HG03139 (cell line): Measurements from ENCODE around the gene CD1E.
"Not testable (repeated sequence)": the region's sequence is repeated elsewhere in the genome, so short reads cannot be mapped to it uniquely, and the experiment has no call there.

Experiments used
- ATAC-seq: cut with Tn5 transposase; IDR thresholded peaks from one replicate; pipeline ENCODE4 v1.9.1; 2021; ENCODE audit not compliant: unreplicated experiment

CD1E gene

DNA sequence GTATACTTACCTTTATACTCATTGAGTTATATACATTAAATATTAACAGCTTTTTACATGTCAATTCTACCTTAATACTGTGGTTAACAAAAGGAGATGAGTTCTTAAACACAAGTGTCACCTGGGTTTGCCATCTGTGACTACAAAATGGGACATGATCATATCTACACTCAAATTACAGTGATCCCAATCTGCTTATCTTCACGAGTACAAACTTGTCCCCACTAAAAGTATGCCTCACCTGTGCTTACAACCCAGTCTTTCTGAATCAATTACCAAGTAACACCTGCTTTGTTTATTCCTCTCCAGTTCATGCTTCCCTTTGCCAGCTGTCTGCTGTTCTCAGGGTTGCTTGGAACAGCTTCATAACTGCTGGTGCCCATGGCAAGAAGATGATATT lies 8.8 kb downstream of the CD1E start:
- ATAC-seq: no peak

DNA sequence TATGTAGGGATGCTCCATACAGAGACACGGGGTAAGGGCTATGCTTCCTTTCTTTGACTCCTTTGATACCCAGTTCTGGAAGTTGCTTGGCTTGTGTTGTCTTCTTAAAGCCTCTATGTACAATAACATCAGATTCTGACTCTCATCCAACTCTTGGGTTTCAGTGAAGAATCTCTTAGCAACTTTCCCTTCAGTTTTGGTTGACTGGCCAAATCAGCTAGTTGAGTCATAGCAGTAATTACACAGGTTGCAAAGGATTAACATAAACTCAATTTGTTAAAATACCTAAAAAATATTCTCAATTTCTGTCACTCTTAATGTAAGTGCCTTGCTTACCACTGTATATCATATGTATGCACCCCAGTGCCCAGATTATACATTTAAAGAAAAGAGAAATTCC lies 9.2 kb downstream of the CD1E start:
- no peak for ATAC-seq

GRCh38 chr1:158366783-158367182 lies 13.1 kb downstream of the CD1E start:
- no peak for ATAC-seq

DNA sequence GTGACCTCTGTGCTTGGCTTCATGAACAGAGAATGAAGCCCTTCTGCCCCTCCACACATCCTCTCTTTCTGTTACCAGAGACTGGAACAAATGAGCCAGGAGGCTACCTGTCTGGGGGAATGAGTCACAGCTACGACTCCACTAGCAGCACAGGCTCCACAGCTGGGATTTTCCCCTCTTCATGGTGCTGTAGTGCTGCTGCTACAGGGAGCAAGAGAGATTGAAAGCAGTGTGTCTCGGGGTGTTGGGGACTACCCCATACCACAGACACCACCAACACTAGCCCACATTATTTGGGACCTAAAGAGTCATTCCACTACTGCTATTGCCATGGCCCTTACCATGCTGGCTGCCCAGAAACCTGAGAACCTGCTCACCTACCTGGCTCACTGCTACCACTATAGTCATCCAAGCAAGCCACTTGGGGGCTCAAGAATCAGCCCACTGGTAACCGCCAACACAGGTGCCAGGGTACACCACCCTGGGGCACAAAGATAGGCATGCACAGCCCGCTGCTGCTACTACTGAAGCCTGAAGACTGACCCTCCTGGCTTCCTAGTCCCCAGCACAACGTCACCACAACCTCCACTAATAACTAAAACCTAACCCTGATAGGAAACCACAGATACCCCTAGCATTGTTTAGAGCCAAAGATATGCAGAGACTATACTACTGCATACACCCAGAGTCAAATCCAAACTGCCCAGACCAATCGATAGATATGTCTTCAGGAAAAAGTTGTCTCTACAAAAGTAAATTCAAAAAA lies 17.7 kb downstream of the CD1E start:
- ATAC-seq: peak; percentile 94

GRCh38 chr1:158374101-158374500 lies 20.4 kb downstream of the CD1E start:
- ATAC-seq: not testable (repeated sequence)

GRCh38 chr1:158374860-158375259 lies 21.2 kb downstream of the CD1E start:
- no peak for ATAC-seq

- no peak for ATAC-seq
These were observed 36.6 kb downstream of the CD1E start for GRCh38 chr1:158390331-158390730.

GRCh38 chr1:158391099-158391498 lies 37.4 kb downstream of the CD1E start:
- no peak for ATAC-seq

DNA sequence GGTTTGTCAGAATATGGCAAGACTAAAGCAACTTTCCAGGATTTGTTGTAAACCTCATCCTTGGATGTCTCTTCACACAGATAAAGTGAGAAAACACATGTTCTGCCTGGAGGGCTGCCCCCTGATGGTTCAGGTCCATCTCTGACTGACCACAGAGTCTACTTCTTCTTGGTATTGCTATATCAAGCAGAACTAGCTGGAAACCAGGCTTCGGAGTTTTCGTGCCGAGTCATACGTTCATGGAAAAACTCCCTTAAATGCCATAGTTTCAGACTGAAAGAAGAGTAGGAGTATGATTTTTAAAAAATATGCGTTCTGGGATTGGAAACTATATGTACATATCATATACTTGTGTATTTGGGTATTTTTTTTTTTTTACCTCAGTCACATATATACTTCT lies 39.8 kb downstream of the CD1E start:
- no peak for ATAC-seq

DNA sequence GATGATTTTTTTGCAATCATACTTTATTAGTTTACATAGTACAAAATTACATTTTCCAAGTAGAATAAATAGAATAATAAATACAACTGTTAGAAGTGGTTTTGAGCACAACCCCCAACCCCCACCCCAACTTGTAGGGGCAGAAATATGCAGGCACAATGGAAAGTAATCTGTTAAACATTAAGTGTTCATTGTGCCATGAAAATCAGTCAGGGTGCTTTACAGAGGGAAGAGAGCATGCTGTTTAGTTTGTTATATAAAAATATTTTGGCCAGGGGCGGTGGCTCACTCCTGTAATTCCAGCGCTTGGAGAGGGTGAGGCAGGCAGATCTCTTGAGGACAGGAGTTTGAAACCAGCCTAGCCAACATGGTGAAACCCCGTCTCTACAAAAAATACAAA lies 43.0 kb downstream of the CD1E start:
- ATAC-seq: no peak

DNA sequence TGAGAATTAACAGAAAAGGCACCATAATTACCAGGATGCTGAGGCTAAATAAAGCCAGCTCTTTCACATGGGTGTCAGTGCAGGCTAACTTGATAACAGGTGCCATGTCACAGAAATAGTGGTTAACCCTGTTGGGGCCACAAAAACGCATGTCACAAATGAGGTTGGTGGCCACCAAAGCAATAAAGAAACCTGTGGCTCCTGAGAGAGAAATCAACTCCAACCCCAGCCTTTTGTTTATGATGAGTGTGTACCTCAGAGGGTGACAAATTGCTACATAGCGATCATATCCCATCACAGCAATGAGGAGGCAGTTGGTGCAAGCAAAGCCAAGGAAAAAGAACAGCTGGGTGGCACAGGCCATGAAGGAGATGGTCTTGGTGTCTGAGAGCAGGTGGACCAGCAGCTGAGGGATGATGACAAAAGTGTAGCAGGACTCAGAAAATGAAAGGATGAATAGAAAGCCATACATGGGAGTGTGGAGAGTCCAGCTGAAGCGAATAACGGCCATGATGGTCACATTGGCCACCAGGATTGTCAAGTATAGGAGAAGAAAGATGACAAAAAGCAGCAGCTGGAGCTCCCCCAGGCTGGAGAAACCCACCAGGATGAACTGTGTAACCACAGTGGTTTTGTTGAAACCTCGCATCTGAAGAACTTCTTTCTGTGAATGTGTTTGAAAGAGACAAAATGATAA lies 45.3 kb downstream of the CD1E start, which contains the start of gene OR10T2:
TSS of gene OR10T2 (minus strand) at position 649 of the 697 bp plus-strand sequence. CDS start at position 649, 0 bp downstream.
- ATAC-seq: no peak

DNA sequence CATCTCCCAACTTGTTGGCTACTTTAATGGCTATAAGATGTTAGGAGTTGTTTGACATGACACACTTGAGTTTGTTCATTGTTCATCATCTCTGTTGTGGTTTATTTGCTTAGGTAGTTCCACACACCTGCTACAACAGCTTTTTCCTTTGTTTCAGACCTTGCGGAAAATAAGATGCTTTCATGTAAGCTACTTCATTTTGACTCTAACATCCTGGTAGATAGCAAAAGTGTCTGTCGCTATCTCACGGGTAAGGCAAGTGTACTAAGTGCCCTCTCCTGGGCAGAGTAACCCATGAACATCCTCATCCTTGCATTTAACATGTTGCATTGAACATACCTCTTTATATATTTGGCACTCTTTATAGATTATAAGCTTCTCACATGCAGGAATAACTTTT lies 47.2 kb downstream of the CD1E start:
- no peak for ATAC-seq

DNA sequence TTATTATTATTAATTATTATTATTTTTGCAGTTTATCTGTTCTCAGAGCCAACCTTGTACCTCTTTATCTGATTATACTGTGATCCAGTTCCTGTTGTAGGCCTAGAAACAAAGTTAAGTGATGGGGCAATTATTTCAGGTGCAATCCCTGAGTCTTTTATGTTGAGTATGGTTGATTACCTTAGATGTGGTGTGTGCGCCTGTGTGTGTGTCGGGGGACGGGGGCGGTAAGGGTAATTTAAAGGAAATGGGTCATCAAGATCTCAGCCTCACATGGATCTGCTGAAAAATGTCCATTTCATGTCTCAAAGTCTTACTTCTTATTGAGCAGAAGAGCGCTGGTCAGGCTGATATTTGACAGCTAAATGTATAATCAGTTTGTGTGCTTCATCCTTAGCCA lies 53.4 kb downstream of the CD1E start:
- ATAC-seq: no peak
